K562 (cell line): ENCODE measurements around the gene ABCC9. TPM values are rescaled to one million over a fixed set of nuclear protein-coding genes. Genes with fewer than 3 reads are reported as not detected.

Source experiments
- ATAC-seq: fragments of 200-7000 bp; cut with Tn5 transposase; 3 replicates; pipeline ENCODE4 v1.9.1; 2020; ENCODE audit warnings: moderate library complexity
- BruUV-seq: library from RNA; stranded (reverse); fragments of 400-500 nt; replicated peaks from 2 replicates; lab custom pipeline; 2021; lab: Mats Ljungman, UMichigan
- CTCF ChIA-PET: fragments of 300-600 bp; formaldehyde crosslinking; extraction: SDS; loops from one replicate; lab custom pipeline; 2021; ENCODE audit warnings: low intra/inter-chr PET ratio; lab: Yijun Ruan, JAX
- POLR2A ChIA-PET: fragments of 300-600, 350-650 bp; sonication (Branson Sonifier 250); formaldehyde crosslinking; extraction: SDS; loops from one replicate; lab custom pipeline; 2021; ENCODE audit warnings: antibody characterized with exemption, inconsistent platforms; lab: Yijun Ruan, JAX
- DNase-seq, 4 experiments: peaks; one replicate each; pipeline versions ENCODE4 v3.0.0 to v3.0.0-alpha.2; 2011 to 2018; ENCODE audit warnings: low spot score in 3 of 4, mixed read lengths in 3 of 4; ENCODE audit errors: extremely low read depth in 1 of 4
- FAIRE-seq: peaks from 2 replicates; lab custom pipeline; 2011; peaks lifted over from hg19 to GRCh38; lab: Jason Lieb, UNC
- H2AFZ ChIP-seq: 2 replicates; pipeline ENCODE4 v1.6.0; 2011; ENCODE audit warnings: low read depth, low read length, control low read depth, inconsistent platforms
- H3K27ac ChIP-seq: fragments of 200-600 bp; 3 replicates; pipeline ENCODE4 v1.8.0; 2011; ENCODE audit warnings: low read depth, mild to moderate bottlenecking, control low read depth, inconsistent platforms, low read length, moderate library complexity, mixed read lengths; ENCODE audit errors: extremely low read depth
- H3K27me3 ChIP-seq, 2 experiments: fragments of 300-600 bp in 1 of 2; 2 replicates in 1 of 2; 3 replicates in 1 of 2; pipeline versions ENCODE4 v1.6.0 to v1.8.0; 2011; ENCODE audit warnings: inconsistent platforms in 2 of 2, low read length in 2 of 2, mild to moderate bottlenecking in 1 of 2, mixed read lengths in 1 of 2, moderate library complexity in 1 of 2; ENCODE audit not compliant: control insufficient read depth in 2 of 2, insufficient read depth in 2 of 2
- H3K36me3 ChIP-seq: fragments of 300-600 bp; 3 replicates; pipeline ENCODE4 v1.8.0; 2011; ENCODE audit warnings: mild to moderate bottlenecking, low read length, inconsistent platforms; ENCODE audit not compliant: control insufficient read depth, insufficient read depth
- H3K4me1 ChIP-seq, 2 experiments: fragments of 200-600 bp in 1 of 2; replicated peaks in 1 of 2; 2 replicates in 1 of 2; 3 replicates in 1 of 2; pipeline versions ENCODE4 v1.5.1 to v1.8.0; 2011; ENCODE audit warnings: inconsistent platforms in 2 of 2, low read length in 2 of 2, mild to moderate bottlenecking in 1 of 2, mixed read lengths in 1 of 2, moderate library complexity in 1 of 2; ENCODE audit not compliant: control insufficient read depth in 2 of 2, insufficient read depth in 2 of 2
- H3K4me2 ChIP-seq: 2 replicates; pipeline ENCODE4 v1.6.1; 2011; ENCODE audit warnings: low read length, control low read depth, inconsistent platforms, mixed read lengths; ENCODE audit not compliant: insufficient read depth
- H3K4me3 ChIP-seq: fragments of 200-600 bp; sonication (generic), shearing (Covaris generic); 2 replicates; pipeline ENCODE4 v1.5.1; 2016; ENCODE audit warnings: control low read depth, inconsistent platforms
- H3K79me2 ChIP-seq: fragments of 200-600 bp; 3 replicates; pipeline ENCODE4 v1.8.0; 2011; ENCODE audit warnings: low read length, inconsistent platforms; ENCODE audit not compliant: control insufficient read depth, insufficient read depth
- H3K9ac ChIP-seq, 2 experiments: 2 replicates each; pipeline versions ENCODE4 v1.6.0 to v1.6.1; 2011; ENCODE audit warnings: low read depth in 2 of 2, low read length in 2 of 2, control low read depth in 1 of 2, inconsistent platforms in 1 of 2, mild to moderate bottlenecking in 1 of 2, mixed read lengths in 1 of 2; ENCODE audit not compliant: insufficient read depth in 1 of 2
- H3K9me1 ChIP-seq: one replicate; pipeline ENCODE4 v1.6.0; 2011; ENCODE audit warnings: inconsistent platforms, mild to moderate bottlenecking, low read length, moderate library complexity; ENCODE audit not compliant: control insufficient read depth, insufficient read depth
- H3K9me3 ChIP-seq: replicated peaks from 2 replicates; pipeline ENCODE4 v1.5.1; 2011; ENCODE audit warnings: low read depth, low read length, inconsistent platforms; ENCODE audit not compliant: control insufficient read depth, insufficient read depth
- H4K20me1 ChIP-seq: replicated peaks from 2 replicates; pipeline ENCODE4 v1.6.1; 2011; ENCODE audit warnings: low read length, inconsistent platforms, mixed read lengths; ENCODE audit not compliant: control insufficient read depth, insufficient read depth
- NR2C2 ChIP-seq, 2 experiments: fragments of 200-800 bp in 1 of 2; sonication (Bioruptor generic) in 1 of 2; sonication (generic) in 1 of 2; formaldehyde crosslinking in 1 of 2; IDR thresholded peaks; 2 replicates each; pipeline versions ENCODE4 v1.6.1 to v1.8.0; 2016 to 2022; ENCODE audit warnings: mild to moderate bottlenecking in 1 of 2, missing compliant biosample characterization in 1 of 2, missing genetic modification characterization in 1 of 2, missing genetic modification reagents in 1 of 2
- POLR2H ChIP-seq: IDR thresholded peaks from 2 replicates; pipeline ENCODE4 v1.6.1; 2016; ENCODE audit warnings: missing genetic modification characterization, low read depth, mild to moderate bottlenecking, control low read depth, missing compliant biosample characterization, moderate library complexity
- SMAD2 ChIP-seq: fragments of 150-350 bp; IDR thresholded peaks from 2 replicates; pipeline ENCODE4 v1.6.1; 2014; ENCODE audit warnings: low read depth, mild to moderate bottlenecking, low read length
- SREBF2 ChIP-seq: sonication (generic); formaldehyde crosslinking; IDR thresholded peaks from 2 replicates; pipeline ENCODE4 v1.4.0; 2020; ENCODE audit warnings: mild to moderate bottlenecking, missing genetic modification reagents
- SUPT5H ChIP-seq: fragments of 450-650 bp; IDR thresholded peaks from 2 replicates; pipeline ENCODE4 v1.6.1; 2016
- WGBS: fragments of 100-300 bp; shearing (Covaris generic); methylation state at CpG from one replicate; pipeline ENCODE4 v1.1.6; 2016; ENCODE audit warnings: low coverage, mixed read lengths; ENCODE audit not compliant: insufficient coverage; ENCODE audit errors: missing lambda C conversion rate; 5-methylcytosine and 5-hydroxymethylcytosine counted together
- in situ Hi-C: fragments of 300-500 bp; cut with MboI; formaldehyde crosslinking; loops from 4 replicates; pipeline ENCODE4 v1.15.0; 2018; ENCODE audit warnings: inconsistent platforms, mixed read lengths
- intact Hi-C: fragments of 100-400 bp; cut with micrococcal nuclease; formaldehyde crosslinking; loops from 2 replicates; pipeline ENCODE4 v1.14.2; 2022
- polyA plus RNA-seq, 8 experiments: library from polyadenylated mRNA; depleted of rRNA in 4 of 8; stranded (reverse) in 5 of 8; unstranded in 3 of 8; fragments of >200 nt; fragmentation: Nextera tagmentation in 2 of 8; fragmentation: Illumina TruSeq in 1 of 8; extraction: Ambion mirVana in 2 of 8; extraction: Trizol in 1 of 8; gene quantifications; 2 replicates each; pipeline versions ENCODE4 v1.2.1 to v1.2.3, GENCODE V29; 2011 to 2014; ENCODE audit warnings: inconsistent platforms in 1 of 8, missing spikeins in 1 of 8
- total RNA-seq, 7 experiments: library from RNA; depleted of rRNA in 6 of 7; stranded (reverse); fragments of >200 nt in 6 of 7; fragmentation: Illumina TruSeq in 2 of 7; extraction: Trizol in 2 of 7; gene quantifications; 2 replicates each; pipeline versions ENCODE4 v1.2.1 to v1.2.3, GENCODE V29; 2011 to 2021; ENCODE audit warnings: low replicate concordance in 1 of 7
- TF ChIP-seq, protein P1 (sequence below), 2 experiments: fragments of 150-350 bp in 1 of 2; IDR thresholded peaks; 2 replicates each; pipeline ENCODE4 v1.6.1; 2012 to 2016; ENCODE audit warnings: low read depth in 2 of 2, low read length in 2 of 2, mild to moderate bottlenecking in 1 of 2, moderate library complexity in 1 of 2

Gene ABCC9
- total and polyA plus RNA-seq, 9 of the 15 experiments (the other 6 are each of a cell fraction or from before 2014, with no cell fraction given): 0.05 to 0.40 (median 0.18) TPM

DNA sequence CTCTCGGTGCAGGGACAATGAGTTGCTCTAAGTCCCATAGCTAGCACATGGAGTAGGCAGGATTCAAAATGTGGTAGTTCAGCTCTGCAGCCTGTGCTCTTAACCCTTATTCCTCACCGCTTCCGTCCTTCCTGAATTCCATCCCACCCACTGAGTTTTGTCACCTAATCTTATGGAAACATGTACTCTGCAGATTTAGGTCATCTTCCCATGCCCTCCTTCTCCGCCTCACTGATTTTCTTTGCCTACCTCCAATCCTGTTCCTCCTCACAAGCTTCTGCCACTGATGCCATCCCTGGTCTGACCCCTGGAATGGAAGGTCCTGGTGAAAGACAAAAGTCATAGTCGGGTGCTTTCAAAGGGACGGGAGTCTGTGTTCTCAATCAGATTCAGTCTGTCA is 46.5 kb upstream of the ABCC9 start:
- 36% methylated on average over 6 of the region's 6 CpGs for WGBS
- intact Hi-C loops: loop anchor here (5.0 kb wide), 1 partner anchor 215 kb away; the partner anchor contains the start of gene KCNJ8
- BruUV-seq: no TSS peak

More for the DNA sequence above, 46.5 kb upstream of the ABCC9 start:
- Histone ChIP-seq H3K4me1 (peaks cover 0 to 6% of the 10 kb centered on the region in 2 experiments; a peak in 2 of 5 replicates), H3K79me2 (no peaks in the 10 kb centered on the region), H3K4me2 (no peak overlapping the region), H3K4me3 (no peak overlapping the region), H3K27ac (no peak overlapping the region)
- no peak for ATAC-seq
- in situ Hi-C loops: no loop called here
- POLR2A ChIA-PET: no interaction called here
- no peak for TF ChIP-seq SUPT5H
- TF ChIP-seq, protein P1, sequence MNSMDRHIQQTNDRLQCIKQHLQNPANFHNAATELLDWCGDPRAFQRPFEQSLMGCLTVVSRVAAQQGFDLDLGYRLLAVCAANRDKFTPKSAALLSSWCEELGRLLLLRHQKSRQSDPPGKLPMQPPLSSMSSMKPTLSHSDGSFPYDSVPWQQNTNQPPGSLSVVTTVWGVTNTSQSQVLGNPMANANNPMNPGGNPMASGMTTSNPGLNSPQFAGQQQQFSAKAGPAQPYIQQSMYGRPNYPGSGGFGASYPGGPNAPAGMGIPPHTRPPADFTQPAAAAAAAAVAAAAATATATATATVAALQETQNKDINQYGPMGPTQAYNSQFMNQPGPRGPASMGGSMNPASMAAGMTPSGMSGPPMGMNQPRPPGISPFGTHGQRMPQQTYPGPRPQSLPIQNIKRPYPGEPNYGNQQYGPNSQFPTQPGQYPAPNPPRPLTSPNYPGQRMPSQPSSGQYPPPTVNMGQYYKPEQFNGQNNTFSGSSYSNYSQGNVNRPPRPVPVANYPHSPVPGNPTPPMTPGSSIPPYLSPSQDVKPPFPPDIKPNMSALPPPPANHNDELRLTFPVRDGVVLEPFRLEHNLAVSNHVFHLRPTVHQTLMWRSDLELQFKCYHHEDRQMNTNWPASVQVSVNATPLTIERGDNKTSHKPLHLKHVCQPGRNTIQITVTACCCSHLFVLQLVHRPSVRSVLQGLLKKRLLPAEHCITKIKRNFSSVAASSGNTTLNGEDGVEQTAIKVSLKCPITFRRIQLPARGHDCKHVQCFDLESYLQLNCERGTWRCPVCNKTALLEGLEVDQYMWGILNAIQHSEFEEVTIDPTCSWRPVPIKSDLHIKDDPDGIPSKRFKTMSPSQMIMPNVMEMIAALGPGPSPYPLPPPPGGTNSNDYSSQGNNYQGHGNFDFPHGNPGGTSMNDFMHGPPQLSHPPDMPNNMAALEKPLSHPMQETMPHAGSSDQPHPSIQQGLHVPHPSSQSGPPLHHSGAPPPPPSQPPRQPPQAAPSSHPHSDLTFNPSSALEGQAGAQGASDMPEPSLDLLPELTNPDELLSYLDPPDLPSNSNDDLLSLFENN (IDR thresholded peaks at IDR 0.05; ENCODE audit: low read depth in 2 of 2, low read length in 2 of 2): no peak
- no peak for TF ChIP-seq NR2C2 (CRISPR knock-in tag; IDR thresholded peaks at IDR 0.05)
- TF ChIP-seq NR2C2 (tag; IDR thresholded peaks at IDR 0.05): no peak
- no peak for TF ChIP-seq SMAD2
- TF ChIP-seq SREBF2: no peak
- TF ChIP-seq POLR2H (tag): no peak
- TF ChIP-seq, all 486 proteins: peak for 0
- Histone ChIP-seq H4K20me1 (no peaks in the 10 kb centered on the region), H3K36me3 (no peaks in the 10 kb centered on the region), H3K27me3 (no peaks in the 10 kb centered on the region), H3K9me3 (no peaks in the 10 kb centered on the region), H3K9me1 (no peaks in the 10 kb centered on the region), H3K9ac (no peak overlapping the region), H2AFZ (no peak overlapping the region)
- DNase-seq (no peak), FAIRE-seq (no peak)
- CTCF ChIA-PET: no interaction called here
